Effector memory CD4-positive, alpha-beta T cell (primary cell): Measurements from ENCODE around the gene RPL29.

Source experiments
- DNase-seq, 3 donors: peaks; one replicate each; pipeline ENCODE4 v3.0.0-alpha.2; 2020
- H3K27ac ChIP-seq: 2 replicates; pipeline ENCODE4 v1.7.0; 2013; ENCODE audit warnings: mild to moderate bottlenecking, low read length, moderate library complexity; ENCODE audit not compliant: insufficient read depth, poor library complexity, severe bottlenecking
- H3K27me3 ChIP-seq: replicated peaks from 2 replicates; pipeline ENCODE4 v1.7.0; 2013; ENCODE audit warnings: mild to moderate bottlenecking, low read length; ENCODE audit not compliant: insufficient read depth, control insufficient read depth, poor library complexity, severe bottlenecking
- H3K36me3 ChIP-seq: 2 replicates; pipeline ENCODE4 v1.7.0; 2013; ENCODE audit warnings: mild to moderate bottlenecking, low read length, moderate library complexity; ENCODE audit not compliant: control insufficient read depth, insufficient read depth
- H3K4me1 ChIP-seq: 2 replicates; pipeline ENCODE4 v1.7.0; 2013; ENCODE audit warnings: low read length, mild to moderate bottlenecking; ENCODE audit not compliant: control insufficient read depth, insufficient read depth, poor library complexity, severe bottlenecking
- H3K4me3 ChIP-seq: 2 replicates; pipeline ENCODE4 v1.7.0; 2013; ENCODE audit warnings: low read length, low read depth, mild to moderate bottlenecking; ENCODE audit not compliant: insufficient read depth, poor library complexity, severe bottlenecking
- H3K9me3 ChIP-seq: 2 replicates; pipeline ENCODE4 v1.7.0; 2013; ENCODE audit warnings: mild to moderate bottlenecking, low read length, moderate library complexity; ENCODE audit not compliant: control insufficient read depth

The RPL29 gene

DNA sequence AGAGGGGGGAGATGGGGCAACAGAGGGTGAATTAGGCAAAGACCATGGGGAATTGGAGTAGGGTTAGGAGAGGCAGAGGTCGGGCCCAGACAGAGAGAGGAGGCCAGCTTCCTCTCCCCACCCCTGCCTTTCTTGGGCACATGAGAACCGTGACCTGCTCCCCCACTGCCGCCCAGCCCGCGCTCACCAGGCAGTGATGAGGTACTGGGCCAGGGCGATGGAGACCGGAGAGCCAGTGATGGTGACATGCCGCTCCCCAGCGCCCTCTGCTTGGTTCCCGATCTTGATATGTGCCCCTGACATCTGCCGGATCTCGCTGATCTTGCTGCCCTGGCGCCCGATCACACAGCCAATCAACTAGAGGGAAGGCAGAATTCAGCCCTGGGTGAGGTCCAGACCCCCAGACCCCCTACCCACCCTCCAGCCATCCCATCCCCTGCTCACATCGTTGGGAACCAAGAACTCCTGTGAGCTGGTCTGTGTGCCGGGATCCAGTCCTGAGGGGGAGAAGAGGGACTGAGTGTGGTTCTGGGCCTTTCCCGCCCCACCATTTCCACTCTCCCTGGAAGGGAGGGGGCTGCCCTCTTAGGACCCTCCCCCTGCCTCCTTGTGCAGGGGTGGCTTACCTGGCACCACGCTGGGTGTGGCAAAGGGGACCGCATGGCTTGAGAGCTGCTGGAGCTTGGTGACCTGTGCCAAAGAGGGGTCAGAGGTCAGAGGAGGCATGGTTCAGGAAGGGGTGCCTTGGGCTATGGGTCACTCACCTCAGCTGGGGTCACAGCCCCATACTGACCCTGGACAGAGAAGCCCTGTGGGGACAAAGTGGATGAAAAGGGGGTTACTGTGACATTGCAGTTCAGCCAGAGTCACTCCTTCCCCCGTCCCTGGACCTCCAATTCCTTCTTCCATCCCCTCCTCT lies 36.8 kb downstream of the RPL29 start:
- DNase-seq = no peak
- Histone ChIP-seq H3K9me3 (no peaks in the 10 kb centered on the region), H3K27me3 (peaks cover 11% of the 10 kb centered on the region), H3K27ac (no peak overlapping the region), H3K4me1 (peaks cover 10% of the 10 kb centered on the region), H3K36me3 (peaks cover 6% of the 10 kb centered on the region), H3K4me3 (no peak overlapping the region)

DNA sequence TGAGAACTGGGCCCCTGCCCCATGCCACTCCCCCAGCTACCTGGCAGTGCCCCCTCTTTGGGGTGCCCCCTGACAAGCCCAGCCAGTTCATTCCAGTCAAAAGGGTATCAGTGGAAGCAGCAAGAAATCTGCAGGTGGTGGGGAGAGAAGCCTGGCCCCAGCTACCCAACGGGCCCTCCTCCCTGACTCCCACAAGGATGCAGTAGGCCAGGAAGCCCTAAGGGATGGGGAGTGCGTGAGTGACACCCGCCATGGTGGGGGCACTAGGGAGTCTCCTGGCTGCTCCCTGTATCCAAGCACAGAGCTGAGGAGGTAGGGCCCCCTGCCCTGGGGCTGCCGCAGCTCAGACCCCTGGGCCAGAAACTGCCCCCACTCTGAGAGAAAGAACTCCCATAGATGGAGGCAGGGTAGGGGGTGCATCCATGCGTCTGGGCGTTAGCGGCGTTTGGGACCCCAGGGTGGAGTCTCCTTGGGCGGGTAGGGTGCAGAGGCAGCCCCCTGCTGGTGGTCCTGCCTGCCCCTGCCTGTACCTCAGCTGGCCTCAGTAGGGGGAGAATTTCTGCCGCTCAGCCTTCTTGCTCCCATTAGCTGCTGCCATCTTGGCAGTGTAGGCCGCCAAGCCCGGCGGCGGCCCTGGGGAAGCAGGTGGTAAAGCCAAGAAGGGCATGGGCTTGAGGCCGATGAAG lies 38.0 kb downstream of the RPL29 start:
- H3K27me3 ChIP-seq = peaks cover 11% of the 10 kb centered on the region
- peaks cover 6% of the 10 kb centered on the region for H3K36me3 ChIP-seq
- peaks cover 10% of the 10 kb centered on the region for H3K4me1 ChIP-seq
- no peak overlapping the region for H3K27ac ChIP-seq
- no peaks in the 10 kb centered on the region for H3K9me3 ChIP-seq
- DNase-seq = no peak
- H3K4me3 ChIP-seq = no peak overlapping the region

GRCh38 chr3:51955893-51956770 lies 39.6 kb downstream of the RPL29 start:
- DNase-seq = no peak
- Histone ChIP-seq H3K4me1 (peaks cover 10% of the 10 kb centered on the region), H3K27me3 (peaks cover 11% of the 10 kb centered on the region), H3K4me3 (peak overlapping the region; percentile 61), H3K27ac (no peak overlapping the region), H3K36me3 (peaks cover 6% of the 10 kb centered on the region), H3K9me3 (no peaks in the 10 kb centered on the region)

GRCh38 chr3:51955175-51955892 lies 40.4 kb downstream of the RPL29 start, which contains the start of gene GPR62:
Gene GPR62, plus strand, starts transcription at chr3:51955381. Its CDS starts 272 bp downstream, at chr3:51955653.
- Histone ChIP-seq H3K27ac (no peak within 1 kb of the TSS), H3K36me3 (peaks cover 3% of the 10 kb centered on the region), H3K9me3 (no peaks in the 10 kb centered on the region), H3K27me3 (peaks cover 11% of the 10 kb centered on the region), H3K4me1 (peaks cover 10% of the 10 kb centered on the region), H3K4me3 (peak within 1 kb of the TSS; percentile 61)
- DNase-seq = no peak

DNA sequence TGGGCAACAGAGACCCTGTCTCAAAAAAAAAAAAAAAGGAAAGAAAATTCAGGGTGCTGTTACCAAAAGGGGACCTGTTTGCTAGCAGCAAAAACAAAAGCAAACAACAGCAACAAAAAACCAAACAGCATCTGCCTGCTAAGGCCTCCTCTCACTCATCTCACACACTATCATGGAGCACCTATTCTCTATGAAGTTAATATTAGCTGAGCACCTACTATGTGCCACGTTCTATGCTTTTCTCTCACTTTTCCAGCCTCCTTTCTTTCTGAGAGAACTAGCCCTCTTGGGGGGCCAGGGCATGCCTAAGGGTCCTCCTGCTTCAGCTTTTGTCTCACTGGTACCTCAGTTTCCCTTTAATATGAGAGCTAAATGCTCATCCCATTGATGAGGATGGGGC lies 41.0 kb downstream of the RPL29 start:
- Histone ChIP-seq H3K4me1 (peaks cover 10% of the 10 kb centered on the region), H3K27me3 (peaks cover 11% of the 10 kb centered on the region), H3K36me3 (no peaks in the 10 kb centered on the region), H3K27ac (no peak overlapping the region), H3K9me3 (no peaks in the 10 kb centered on the region), H3K4me3 (no peak overlapping the region)
- no peak for DNase-seq

- H3K36me3 ChIP-seq = no peaks in the 10 kb centered on the region
- no peak overlapping the region for H3K4me3 ChIP-seq
- no peak overlapping the region for H3K27ac ChIP-seq
- no peak for DNase-seq
- peaks cover 11% of the 10 kb centered on the region for H3K27me3 ChIP-seq
- H3K9me3 ChIP-seq = no peaks in the 10 kb centered on the region
- peaks cover 10% of the 10 kb centered on the region for H3K4me1 ChIP-seq
Measured at GRCh38 chr3:51954105-51954504, 41.6 kb downstream of the RPL29 start.

- Histone ChIP-seq H3K36me3 (no peaks in the 10 kb centered on the region), H3K4me1 (peaks cover 10% of the 10 kb centered on the region), H3K9me3 (no peaks in the 10 kb centered on the region), H3K27ac (no peak overlapping the region), H3K4me3 (no peak overlapping the region), H3K27me3 (peaks cover 11% of the 10 kb centered on the region)
- DNase-seq = no peak
Measured at GRCh38 chr3:51953445-51953844, 42.2 kb downstream of the RPL29 start.

GRCh38 chr3:51950899-51951298 lies 44.8 kb downstream of the RPL29 start:
- H3K27ac ChIP-seq = no peak overlapping the region
- DNase-seq = no peak
- H3K9me3 ChIP-seq = no peaks in the 10 kb centered on the region
- no peaks in the 10 kb centered on the region for H3K36me3 ChIP-seq
- no peaks in the 10 kb centered on the region for H3K4me1 ChIP-seq
- no peak overlapping the region for H3K4me3 ChIP-seq
- H3K27me3 ChIP-seq = no peaks in the 10 kb centered on the region

- H3K27me3 ChIP-seq = no peaks in the 10 kb centered on the region
- no peak overlapping the region for H3K4me3 ChIP-seq
- H3K9me3 ChIP-seq = no peaks in the 10 kb centered on the region
- no peak for DNase-seq
- H3K36me3 ChIP-seq = no peaks in the 10 kb centered on the region
- H3K27ac ChIP-seq = no peak overlapping the region
- no peaks in the 10 kb centered on the region for H3K4me1 ChIP-seq
Measured at GRCh38 chr3:51949121-51949520, 46.6 kb downstream of the RPL29 start.
